Suppressor macrophage treated with lipopolysaccharide for 4 hours (primary cell): Measurements from ENCODE around the gene FAAP20.

Source experiments
- DNase-seq: peaks from one replicate; pipeline ENCODE4 v3.0.0-alpha.2; 2020

Gene FAAP20

GRCh38 chr1:2210084-2210653 lies 15.6 kb upstream of the FAAP20 start:
- DNase-seq = no peak

GRCh38 chr1:2209400-2210083 lies 15.0 kb upstream of the FAAP20 start:
- no peak for DNase-seq

GRCh38 chr1:2208309-2209239 lies 14.0 kb upstream of the FAAP20 start:
- DNase-seq = no peak

- DNase-seq = no peak
Measured at GRCh38 chr1:2206813-2207487, 12.4 kb upstream of the FAAP20 start.

- peak; percentile 95 for DNase-seq
Measured at GRCh38 chr1:2205191-2205952, 10.8 kb upstream of the FAAP20 start.

- peak; percentile 21 for DNase-seq
Measured at GRCh38 chr1:2204415-2205190, 10.0 kb upstream of the FAAP20 start.

- no peak for DNase-seq
Measured at GRCh38 chr1:2203671-2204414, 9.3 kb upstream of the FAAP20 start.

GRCh38 chr1:2202843-2203601 lies 8.4 kb upstream of the FAAP20 start:
- DNase-seq = no peak

- DNase-seq = no peak
Measured at GRCh38 chr1:2202008-2202575, 7.5 kb upstream of the FAAP20 start.

- no peak for DNase-seq
Measured at GRCh38 chr1:2201062-2201461, 6.5 kb upstream of the FAAP20 start.

GRCh38 chr1:2200308-2200943 lies 5.9 kb upstream of the FAAP20 start:
- no peak for DNase-seq

GRCh38 chr1:2199042-2199810 lies 4.7 kb upstream of the FAAP20 start:
- peak; percentile 86 for DNase-seq

GRCh38 chr1:2198571-2198970 lies 4.0 kb upstream of the FAAP20 start:
- no peak for DNase-seq

- DNase-seq = no peak
Measured at GRCh38 chr1:2197707-2198165, 3.2 kb upstream of the FAAP20 start.

GRCh38 chr1:2196901-2197638 lies 2.5 kb upstream of the FAAP20 start:
- DNase-seq = no peak

GRCh38 chr1:2195785-2196184 lies 1.2 kb upstream of the FAAP20 start:
- no peak for DNase-seq

- DNase-seq = peak; percentile 89
Measured at GRCh38 chr1:2194898-2195673, 514 bp upstream of the FAAP20 start.
